Panc1 (cell line): Measurements from ENCODE around the gene ATP6V1D.
"Not testable (repeated sequence)": the region's sequence is repeated elsewhere in the genome, so short reads cannot be mapped to it uniquely, and the experiment has no call there.

Experiments used
- POLR2AphosphoS5 ChIP-seq: IDR thresholded peaks from 2 replicates; pipeline ENCODE4 v1.6.1; 2012; ENCODE audit warnings: mild to moderate bottlenecking, low read depth, low read length, moderate library complexity
- TF ChIP-seq, protein P1 (sequence below): fragments of 450-650 bp; IDR thresholded peaks from 2 replicates; pipeline ENCODE4 v1.5.1; 2017; ENCODE audit warnings: mild to moderate bottlenecking

DNA sequence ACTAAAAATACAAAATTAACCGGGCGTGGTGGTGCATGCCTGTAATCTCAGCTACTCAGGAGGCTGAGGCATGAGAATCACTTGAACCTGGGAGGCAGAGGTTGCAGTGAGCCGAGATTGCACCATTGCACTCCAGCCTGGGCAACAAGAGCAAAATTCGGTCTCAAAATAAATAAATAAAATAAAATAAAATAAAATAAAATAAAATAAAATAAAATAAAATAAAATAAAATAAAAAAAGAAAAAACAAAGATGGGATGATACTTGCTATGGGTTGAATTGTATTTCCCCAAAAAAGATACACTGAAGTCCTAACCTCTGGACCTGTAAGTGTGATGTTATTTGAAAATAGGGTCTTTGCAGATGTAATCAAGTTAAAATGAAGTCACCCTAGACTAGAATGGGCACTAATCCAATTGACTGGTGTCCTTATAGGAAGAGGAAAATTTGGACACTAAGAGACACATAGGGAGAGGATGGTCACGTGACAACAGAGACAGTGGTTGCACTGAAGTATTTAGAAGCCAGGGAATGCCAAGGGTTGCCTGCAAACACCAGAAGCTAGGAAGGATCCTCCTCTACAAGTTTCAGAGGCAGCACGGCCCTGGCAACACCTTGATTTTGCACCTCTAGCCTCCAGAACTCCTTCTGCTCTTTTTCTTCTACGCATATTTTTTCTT lies 48.7 kb upstream of the ATP6V1D start:
- TF ChIP-seq, protein P1, sequence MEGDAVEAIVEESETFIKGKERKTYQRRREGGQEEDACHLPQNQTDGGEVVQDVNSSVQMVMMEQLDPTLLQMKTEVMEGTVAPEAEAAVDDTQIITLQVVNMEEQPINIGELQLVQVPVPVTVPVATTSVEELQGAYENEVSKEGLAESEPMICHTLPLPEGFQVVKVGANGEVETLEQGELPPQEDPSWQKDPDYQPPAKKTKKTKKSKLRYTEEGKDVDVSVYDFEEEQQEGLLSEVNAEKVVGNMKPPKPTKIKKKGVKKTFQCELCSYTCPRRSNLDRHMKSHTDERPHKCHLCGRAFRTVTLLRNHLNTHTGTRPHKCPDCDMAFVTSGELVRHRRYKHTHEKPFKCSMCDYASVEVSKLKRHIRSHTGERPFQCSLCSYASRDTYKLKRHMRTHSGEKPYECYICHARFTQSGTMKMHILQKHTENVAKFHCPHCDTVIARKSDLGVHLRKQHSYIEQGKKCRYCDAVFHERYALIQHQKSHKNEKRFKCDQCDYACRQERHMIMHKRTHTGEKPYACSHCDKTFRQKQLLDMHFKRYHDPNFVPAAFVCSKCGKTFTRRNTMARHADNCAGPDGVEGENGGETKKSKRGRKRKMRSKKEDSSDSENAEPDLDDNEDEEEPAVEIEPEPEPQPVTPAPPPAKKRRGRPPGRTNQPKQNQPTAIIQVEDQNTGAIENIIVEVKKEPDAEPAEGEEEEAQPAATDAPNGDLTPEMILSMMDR, result not testable (repeated sequence)
- not testable (repeated sequence) for TF ChIP-seq POLR2AphosphoS5
